H1 (cell line): ENCODE measurements around the gene GTF2E1. TPM values are rescaled to one million over a fixed set of nuclear protein-coding genes. Genes with fewer than 3 reads are reported as not detected.

Experiments used
- polyA plus RNA-seq, 7 experiments: library from polyadenylated mRNA; depleted of rRNA in 3 of 7; stranded (reverse) in 5 of 7; unstranded in 2 of 7; fragments of >200 nt in 5 of 7; fragments of 200-250 nt in 2 of 7; gene quantifications; 1 replicate in 5 of 7; 2 replicates in 1 of 7; 4 replicates in 1 of 7; pipeline versions ENCODE4 v1.2.1 to v1.2.3, GENCODE V29; 2011 to 2013; ENCODE audit warnings: missing spikeins in 2 of 7, mixed read lengths in 2 of 7
- total RNA-seq: library from RNA; stranded (reverse); fragmentation: NEBNext Ultra II Directional; extraction: Animal tissue kit (Norgen Biotek cat#: 25700); gene quantifications from 2 replicates; pipeline ENCODE4 v1.2.1, GENCODE V29; 2021
- TF ChIP-seq, protein P1 (sequence below): fragments of 300-600 bp; sonication (generic); IDR thresholded peaks from 2 replicates; pipeline ENCODE4 v1.7.1; 2012; ENCODE audit warnings: low read length, moderate library complexity, mild to moderate bottlenecking, inconsistent platforms; ENCODE audit not compliant: insufficient replicate concordance

Gene GTF2E1
- total and polyA plus RNA-seq, 2 of the 8 experiments (the other 6 are each of a cell fraction or from before 2014, with no cell fraction given), result 37.4 to 73.3 TPM

DNA sequence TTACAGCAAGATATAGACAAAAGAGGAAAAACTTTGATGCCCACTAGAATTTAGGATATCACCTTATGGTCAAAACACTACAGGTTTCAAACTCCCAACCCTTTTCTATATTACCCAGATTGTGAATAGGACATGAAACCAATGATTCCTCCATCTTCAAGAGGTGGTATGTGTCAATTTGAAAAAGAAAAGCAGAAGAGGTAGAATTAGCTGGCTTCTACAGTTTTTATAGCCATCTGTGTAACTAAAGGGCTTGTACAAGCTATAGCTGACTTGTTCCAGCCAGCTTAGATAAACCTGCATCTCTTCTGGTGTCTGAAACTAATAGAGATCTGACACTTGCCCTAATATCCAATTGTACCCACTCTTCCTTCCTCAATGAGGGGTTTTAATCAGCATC is 35.6 kb upstream of the GTF2E1 start (continued):
- TF ChIP-seq, protein P1, sequence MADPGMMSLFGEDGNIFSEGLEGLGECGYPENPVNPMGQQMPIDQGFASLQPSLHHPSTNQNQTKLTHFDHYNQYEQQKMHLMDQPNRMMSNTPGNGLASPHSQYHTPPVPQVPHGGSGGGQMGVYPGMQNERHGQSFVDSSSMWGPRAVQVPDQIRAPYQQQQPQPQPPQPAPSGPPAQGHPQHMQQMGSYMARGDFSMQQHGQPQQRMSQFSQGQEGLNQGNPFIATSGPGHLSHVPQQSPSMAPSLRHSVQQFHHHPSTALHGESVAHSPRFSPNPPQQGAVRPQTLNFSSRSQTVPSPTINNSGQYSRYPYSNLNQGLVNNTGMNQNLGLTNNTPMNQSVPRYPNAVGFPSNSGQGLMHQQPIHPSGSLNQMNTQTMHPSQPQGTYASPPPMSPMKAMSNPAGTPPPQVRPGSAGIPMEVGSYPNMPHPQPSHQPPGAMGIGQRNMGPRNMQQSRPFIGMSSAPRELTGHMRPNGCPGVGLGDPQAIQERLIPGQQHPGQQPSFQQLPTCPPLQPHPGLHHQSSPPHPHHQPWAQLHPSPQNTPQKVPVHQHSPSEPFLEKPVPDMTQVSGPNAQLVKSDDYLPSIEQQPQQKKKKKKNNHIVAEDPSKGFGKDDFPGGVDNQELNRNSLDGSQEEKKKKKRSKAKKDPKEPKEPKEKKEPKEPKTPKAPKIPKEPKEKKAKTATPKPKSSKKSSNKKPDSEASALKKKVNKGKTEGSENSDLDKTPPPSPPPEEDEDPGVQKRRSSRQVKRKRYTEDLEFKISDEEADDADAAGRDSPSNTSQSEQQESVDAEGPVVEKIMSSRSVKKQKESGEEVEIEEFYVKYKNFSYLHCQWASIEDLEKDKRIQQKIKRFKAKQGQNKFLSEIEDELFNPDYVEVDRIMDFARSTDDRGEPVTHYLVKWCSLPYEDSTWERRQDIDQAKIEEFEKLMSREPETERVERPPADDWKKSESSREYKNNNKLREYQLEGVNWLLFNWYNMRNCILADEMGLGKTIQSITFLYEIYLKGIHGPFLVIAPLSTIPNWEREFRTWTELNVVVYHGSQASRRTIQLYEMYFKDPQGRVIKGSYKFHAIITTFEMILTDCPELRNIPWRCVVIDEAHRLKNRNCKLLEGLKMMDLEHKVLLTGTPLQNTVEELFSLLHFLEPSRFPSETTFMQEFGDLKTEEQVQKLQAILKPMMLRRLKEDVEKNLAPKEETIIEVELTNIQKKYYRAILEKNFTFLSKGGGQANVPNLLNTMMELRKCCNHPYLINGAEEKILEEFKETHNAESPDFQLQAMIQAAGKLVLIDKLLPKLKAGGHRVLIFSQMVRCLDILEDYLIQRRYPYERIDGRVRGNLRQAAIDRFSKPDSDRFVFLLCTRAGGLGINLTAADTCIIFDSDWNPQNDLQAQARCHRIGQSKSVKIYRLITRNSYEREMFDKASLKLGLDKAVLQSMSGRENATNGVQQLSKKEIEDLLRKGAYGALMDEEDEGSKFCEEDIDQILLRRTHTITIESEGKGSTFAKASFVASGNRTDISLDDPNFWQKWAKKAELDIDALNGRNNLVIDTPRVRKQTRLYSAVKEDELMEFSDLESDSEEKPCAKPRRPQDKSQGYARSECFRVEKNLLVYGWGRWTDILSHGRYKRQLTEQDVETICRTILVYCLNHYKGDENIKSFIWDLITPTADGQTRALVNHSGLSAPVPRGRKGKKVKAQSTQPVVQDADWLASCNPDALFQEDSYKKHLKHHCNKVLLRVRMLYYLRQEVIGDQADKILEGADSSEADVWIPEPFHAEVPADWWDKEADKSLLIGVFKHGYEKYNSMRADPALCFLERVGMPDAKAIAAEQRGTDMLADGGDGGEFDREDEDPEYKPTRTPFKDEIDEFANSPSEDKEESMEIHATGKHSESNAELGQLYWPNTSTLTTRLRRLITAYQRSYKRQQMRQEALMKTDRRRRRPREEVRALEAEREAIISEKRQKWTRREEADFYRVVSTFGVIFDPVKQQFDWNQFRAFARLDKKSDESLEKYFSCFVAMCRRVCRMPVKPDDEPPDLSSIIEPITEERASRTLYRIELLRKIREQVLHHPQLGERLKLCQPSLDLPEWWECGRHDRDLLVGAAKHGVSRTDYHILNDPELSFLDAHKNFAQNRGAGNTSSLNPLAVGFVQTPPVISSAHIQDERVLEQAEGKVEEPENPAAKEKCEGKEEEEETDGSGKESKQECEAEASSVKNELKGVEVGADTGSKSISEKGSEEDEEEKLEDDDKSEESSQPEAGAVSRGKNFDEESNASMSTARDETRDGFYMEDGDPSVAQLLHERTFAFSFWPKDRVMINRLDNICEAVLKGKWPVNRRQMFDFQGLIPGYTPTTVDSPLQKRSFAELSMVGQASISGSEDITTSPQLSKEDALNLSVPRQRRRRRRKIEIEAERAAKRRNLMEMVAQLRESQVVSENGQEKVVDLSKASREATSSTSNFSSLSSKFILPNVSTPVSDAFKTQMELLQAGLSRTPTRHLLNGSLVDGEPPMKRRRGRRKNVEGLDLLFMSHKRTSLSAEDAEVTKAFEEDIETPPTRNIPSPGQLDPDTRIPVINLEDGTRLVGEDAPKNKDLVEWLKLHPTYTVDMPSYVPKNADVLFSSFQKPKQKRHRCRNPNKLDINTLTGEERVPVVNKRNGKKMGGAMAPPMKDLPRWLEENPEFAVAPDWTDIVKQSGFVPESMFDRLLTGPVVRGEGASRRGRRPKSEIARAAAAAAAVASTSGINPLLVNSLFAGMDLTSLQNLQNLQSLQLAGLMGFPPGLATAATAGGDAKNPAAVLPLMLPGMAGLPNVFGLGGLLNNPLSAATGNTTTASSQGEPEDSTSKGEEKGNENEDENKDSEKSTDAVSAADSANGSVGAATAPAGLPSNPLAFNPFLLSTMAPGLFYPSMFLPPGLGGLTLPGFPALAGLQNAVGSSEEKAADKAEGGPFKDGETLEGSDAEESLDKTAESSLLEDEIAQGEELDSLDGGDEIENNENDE, result no peak
